ENCODE measurements around the gene ABHD15.

The ABHD15 gene

GRCh38 chr17:29595107-29595942, 28.5 kb upstream of the ABHD15 start:
- no peak for DNase-seq (ENCODE audit: low spot score)

- no peak for DNase-seq (ENCODE audit: low spot score)
Measured at GRCh38 chr17:29594519-29595090, 27.8 kb upstream of the ABHD15 start.

GRCh38 chr17:29593591-29594518, 27.0 kb upstream of the ABHD15 start:
- peak; percentile 69 for DNase-seq (ENCODE audit: low spot score)

DNA sequence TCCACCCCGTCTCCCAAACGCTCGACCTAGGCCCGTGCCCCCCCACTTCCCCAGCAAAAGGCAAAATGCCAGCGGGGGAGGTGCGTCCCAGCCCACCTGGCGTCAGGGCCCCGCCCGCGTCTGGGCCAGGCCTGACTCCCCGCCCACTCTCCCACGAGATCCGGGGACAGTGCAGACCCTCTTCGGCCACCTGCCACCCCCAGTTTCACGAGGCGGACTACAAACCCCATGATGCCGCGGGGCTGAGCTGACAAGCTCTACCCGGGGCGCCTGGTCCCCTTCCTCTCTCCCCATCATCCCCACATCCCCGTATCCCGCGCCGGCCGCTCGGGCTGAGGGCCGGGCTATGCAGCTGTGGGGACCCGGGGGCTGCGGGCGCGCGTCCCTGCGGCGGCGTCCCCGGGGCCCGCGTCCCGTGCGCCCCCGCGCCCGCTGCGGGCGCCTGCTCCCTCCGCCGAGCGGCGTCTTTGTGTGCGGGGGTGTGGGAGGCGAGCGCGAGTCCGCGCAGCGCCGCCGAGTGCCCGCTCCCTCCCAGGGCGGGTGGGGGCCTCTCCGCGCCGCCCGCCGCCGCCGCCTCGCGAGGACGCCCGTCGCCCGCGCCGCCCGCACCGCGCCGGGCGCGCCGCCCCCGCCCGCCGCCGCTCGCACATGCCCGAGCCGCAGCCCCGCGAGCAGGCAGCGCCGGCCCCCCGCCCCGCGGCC, 26.2 kb upstream of the ABHD15 start, which contains the start of gene ANKRD13B:
Gene ANKRD13B (plus strand): TSS at position 283 of the 702 bp plus-strand sequence. CDS start 490 bp downstream, outside the sequence.
- peak; percentile 64 for DNase-seq (ENCODE audit: low spot score)

DNA sequence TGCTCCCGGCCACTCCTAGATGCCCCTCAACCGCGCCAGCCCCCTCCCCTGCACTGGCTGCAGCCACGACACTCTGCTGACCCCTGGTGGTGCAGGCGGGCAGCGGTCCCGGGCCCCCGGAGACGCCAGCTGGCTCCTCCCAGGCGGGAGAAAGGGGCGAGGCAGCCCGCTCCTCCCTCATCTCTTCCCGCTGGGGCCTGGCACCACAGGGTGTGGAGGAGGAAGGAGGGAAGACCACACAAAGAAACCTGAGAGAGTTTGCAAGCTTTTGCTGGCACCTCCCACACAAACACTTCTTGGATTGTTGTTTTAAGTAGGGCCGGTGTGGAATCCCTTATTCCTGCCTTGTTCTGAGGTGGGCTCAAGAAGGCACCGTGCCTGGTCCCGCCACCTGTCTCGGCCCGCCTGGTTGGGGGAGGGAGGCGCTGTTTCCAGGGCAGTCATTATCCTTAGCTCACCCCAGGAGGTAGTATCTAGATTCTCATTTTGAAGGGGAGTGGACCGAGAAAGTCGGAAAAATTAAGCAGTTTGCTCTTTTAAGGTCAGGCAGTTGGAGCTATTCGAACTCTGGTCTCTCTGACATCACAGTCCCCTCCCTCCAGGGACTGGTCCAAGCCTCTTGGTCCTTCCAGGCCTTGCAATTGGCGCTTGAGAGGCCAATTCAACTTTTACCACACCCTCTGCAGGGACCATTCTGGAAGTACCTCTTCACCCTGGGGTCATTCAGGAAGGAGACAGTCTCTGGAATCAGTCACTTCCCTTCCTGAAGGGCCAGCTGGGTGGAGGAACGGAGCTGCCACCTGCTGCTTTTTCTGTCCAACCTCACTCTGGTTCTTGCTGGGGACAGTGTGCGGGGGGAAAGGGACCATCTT, 25.1 kb upstream of the ABHD15 start:
- DNase-seq (ENCODE audit: low spot score): peak; percentile 96

DNA sequence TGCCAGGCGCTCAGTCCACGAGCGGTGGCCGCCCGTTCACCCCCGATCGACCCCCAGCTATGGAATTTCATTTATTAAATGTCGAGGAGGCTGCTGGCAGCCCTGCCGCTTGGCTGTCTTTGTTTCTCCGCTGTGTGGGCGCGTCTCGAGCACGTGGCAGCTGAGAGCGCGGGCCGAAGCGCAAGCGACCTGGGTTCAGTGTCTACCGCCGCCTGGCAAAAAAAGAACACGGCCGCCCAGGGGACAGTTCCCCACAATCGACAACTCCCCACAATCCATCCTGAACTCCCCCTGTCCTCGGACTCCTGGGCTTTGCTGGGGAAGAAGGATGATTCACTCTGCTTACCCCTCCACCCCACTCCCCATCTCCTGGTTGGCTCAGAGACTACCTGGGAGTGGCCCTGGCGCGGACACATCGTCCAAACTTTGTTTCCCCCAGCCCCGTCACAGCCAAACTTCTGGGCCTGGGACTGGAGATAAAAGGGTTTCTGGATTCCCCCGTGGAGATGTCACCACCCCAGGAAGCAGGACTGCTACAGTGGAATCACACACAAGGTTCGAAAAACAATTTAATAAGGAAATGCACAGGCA, 24.4 kb upstream of the ABHD15 start:
- peak; percentile 82 for DNase-seq (ENCODE audit: low spot score)

DNA sequence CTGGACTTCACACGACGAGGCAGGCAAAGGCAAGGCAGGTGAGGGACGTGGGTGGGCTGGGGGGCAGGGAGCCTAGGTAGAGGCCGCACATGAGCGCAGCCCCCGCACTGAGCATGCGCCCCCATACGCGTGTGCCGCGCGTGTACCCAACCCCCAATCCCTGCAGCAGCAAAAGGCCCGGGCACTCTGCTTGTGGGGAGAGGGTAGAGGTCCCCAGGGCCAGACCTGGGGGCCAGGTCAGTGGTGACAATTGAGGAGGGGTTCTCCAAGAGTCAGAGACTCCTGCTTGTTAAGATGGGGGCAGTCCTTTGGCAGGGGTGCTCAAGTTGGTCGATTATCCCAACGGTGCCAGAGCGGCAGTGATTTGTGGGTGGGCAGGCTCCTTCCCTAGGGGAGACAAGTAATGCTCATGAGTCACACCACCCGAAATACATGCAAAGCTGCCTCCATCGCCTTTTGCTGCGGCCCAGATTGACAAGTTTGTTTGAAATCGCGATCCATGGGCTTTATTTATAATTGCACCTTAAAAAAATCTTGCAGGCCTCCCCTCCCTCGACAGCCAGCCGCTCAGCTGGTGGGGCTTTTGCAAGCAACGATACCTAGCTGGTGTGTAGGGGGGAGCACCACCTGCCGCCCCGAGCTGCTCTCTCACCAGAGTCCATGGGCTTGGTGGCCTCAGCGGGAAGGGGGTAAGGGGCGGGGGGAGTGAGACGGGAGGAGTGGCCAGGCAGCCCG, 23.7 kb upstream of the ABHD15 start:
- peak; percentile 60 for DNase-seq (ENCODE audit: low spot score)

GRCh38 chr17:29589524-29590410, 22.9 kb upstream of the ABHD15 start, which contains the start of gene GIT1:
Gene GIT1, minus strand, starts transcription at chr17:29589648. Its CDS starts 270 bp downstream, at chr17:29589378.
- peak; percentile 95 for DNase-seq (ENCODE audit: low spot score)

- DNase-seq (ENCODE audit: low spot score): peak; percentile 65
Measured at GRCh38 chr17:29588562-29589411, 21.9 kb upstream of the ABHD15 start.

DNA sequence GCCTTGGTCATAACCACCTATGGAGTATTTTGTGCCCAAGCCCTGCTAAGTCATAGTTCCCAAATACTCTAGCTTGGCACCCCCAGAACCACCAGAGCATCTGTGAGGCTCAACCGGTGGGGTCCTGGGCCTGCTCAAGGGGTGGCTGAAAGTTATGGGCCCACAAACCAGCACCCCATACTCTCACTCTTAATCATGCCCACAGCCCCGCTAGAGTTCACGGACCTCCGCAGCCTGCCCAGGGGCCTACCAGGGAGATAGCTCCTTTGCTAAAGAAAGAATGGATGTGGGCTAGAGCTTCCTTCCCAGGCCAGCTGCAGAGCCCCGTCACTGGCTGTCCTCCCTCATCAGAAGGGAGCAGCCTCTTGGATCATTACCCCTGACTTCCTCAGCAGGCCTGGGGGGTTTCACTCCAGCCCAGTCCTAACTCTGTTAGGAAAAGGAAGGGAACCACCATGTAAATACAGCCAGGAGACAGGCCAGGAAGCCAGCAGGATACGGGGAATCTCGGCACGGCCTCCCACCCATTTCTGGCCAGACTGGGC, 21.3 kb upstream of the ABHD15 start:
- no peak for DNase-seq (ENCODE audit: low spot score)

DNA sequence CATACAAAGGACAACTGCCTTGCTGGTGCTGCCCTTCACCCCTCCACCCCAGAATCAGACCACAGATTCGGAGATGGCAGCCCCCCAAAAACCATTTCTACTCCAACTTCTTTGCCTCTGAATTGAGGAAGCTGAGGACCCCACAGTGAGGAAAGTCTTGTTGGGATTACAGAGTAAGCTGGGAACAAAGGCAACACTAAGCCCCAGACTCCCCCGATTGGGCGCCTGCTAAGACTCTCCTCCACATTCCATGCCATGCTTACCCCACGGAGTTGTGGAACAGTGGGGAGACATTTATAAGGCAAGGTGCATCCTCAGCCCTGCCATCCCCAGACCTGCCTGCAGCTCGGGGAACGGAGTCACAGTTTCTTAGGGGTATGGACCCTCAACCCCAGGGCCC, 20.8 kb upstream of the ABHD15 start:
- DNase-seq (ENCODE audit: low spot score): no peak

DNA sequence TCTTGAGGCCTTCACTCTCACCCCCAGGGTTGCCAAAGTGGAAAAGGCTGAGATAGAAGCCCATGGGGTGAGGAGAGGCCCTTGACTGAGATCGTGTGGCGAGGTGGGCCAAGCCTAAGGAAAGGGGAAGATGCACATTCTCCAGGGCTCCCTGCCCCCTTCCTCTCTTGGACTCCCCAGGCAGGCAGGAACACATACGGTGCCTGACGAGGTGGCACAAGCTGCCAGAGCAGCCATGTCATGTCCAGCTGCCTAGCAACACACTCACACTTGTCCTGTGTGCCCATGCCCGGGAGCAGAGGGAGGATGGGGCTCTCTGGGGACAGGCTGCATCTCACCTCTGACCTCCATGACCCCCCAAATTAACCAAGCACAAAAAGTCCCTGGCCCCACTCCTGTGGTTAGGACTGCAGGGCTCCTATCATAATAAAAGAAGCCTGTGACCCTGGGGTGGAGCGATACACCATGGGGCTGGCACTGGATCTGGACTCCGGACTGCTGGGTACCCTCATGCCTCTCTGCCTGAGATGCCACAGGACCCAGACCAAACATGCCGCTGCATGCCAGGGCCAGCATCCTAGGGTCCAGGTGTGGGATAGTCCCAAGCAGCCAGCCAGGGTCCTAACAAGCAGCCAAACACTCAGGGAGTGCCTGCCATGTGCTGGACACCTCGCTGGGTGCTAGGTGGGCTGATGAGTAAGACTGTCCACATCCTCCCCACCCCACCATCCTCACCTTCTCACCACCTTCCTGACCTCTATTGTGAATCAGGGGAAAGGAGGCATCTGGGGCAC, 20.0 kb upstream of the ABHD15 start:
- no peak for DNase-seq (ENCODE audit: low spot score)

GRCh38 chr17:29585080-29585751, 18.4 kb upstream of the ABHD15 start:
- DNase-seq (ENCODE audit: low spot score): no peak

DNA sequence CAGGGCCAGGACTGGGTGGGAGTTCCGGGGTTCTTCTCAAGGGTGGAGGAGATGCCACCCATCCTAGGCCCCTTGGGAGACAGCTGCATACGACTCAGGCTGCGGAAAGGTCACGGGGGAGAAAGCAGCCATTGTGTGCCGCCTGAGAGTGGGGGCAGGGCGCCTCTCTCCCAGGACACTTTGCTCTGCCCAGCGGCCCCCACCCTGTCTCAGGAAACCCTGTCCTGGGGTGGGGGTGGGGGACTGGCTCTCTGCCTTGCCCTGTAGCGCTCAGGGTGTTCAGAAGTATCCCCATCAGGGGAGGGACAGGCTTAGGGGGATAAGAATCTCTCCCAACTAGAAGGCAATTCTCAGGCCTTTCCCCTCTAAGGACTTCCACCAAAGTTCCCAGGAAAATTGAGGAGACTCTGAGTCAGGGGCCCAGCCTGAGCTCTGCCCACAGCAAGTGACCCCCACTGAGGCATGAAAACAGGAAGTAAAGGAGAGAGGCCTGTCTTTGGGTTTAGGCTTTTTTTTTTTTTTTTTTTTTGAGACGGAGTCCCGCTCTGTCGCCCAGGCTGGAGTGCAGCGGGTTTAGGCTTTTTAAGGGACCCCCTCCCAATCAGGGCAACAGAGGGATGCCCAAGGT, 17.7 kb upstream of the ABHD15 start:
- DNase-seq (ENCODE audit: low spot score): no peak
